ENCODE results near the gene CFAP77. TPM values are rescaled to one million over a fixed set of nuclear protein-coding genes. Genes with fewer than 3 reads are reported as not detected.
A peak's percentile ranks its signal among the peaks of the same experiment; 100 is the strongest.

CFAP77 gene
- total and polyA plus RNA-seq, 4 donors: 4.9 to 12.8 (median 6.2) TPM

DNA sequence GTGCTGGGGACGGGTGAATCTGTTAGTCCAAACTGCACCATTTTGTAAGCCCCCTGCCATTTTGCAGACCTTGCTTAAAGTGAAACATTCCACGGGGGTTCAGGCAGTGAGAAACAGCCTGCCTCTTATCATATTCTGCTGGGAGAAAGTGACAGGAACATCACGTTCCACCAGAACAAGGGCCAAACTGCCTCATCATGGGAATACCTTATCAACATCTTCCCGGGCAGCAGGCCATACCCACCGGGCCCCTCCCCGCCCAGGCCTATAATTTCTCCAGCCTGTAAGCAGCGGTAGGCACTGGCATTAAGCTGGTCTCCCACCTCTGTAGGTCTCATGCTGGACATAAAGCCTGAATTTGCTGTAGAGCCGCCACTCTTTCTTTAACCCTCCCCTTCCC lies 1.5 kb upstream of the CFAP77 start:
- H3K36me3 ChIP-seq (ENCODE audit: control insufficient read depth in 4 of 4, insufficient read depth in 4 of 4, low read length in 4 of 4): no peaks in the 10 kb centered on the region
- ATAC-seq (ENCODE audit: insufficient read depth, low FRiP score) (no peak), DNase-seq (no peak)
- 81 to 88% methylated on average over 8 of the region's 8 CpGs for WGBS, 2 donors
- H3K4me1 ChIP-seq (ENCODE audit: control insufficient read depth in 5 of 5, insufficient read depth in 5 of 5, low read length in 5 of 5): peaks cover 0 to 24% (median 9%) of the 10 kb centered on the region in 5 donors
- H3K9ac ChIP-seq (ENCODE audit: insufficient read depth in 1 of 2, low read length in 2 of 2): no peak overlapping the region
- peaks cover 0 to 40% (median 38%) of the 10 kb centered on the region in 3 donors for H3K27me3 ChIP-seq (ENCODE audit: control insufficient read depth in 3 of 3, insufficient read depth in 3 of 3, low read length in 2 of 3)
- H3K27ac ChIP-seq (ENCODE audit: low read depth in 1 of 2, low read length in 1 of 2): peak overlapping the region in 1 of 2 donors; percentile 88
- no peak for TF ChIP-seq CTCF (IDR thresholded peaks at IDR 0.05; ENCODE audit: control extremely low read depth, extremely low read depth)
- H3K9me3 ChIP-seq (ENCODE audit: control insufficient read depth in 4 of 4, insufficient read depth in 3 of 4, low read length in 3 of 4): no peaks in the 10 kb centered on the region
- no peak overlapping the region for H3K4me3 ChIP-seq

DNA sequence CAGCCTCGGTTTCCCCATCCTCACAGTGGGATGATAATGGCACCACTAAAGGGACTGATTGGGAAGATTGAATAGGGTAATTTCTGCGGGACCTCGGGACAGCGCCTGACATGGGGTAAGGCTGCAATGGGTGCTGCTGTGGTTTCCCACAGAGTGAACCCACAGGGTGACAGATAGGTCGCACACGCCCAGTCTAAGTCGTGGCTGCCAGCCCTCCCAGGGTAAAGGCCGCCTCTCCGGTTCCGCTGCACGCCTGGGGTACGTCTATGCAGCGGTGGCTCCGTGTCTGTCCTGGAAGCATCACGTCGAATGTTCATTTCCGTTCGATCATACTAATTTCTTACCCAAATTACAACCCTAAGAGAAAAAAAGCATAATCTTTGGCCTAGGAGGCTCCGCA lies 631 bp downstream of the CFAP77 start:
- no peaks in the 10 kb centered on the region for H3K36me3 ChIP-seq (ENCODE audit: control insufficient read depth in 4 of 4, insufficient read depth in 4 of 4, low read length in 4 of 4)
- H3K4me3 ChIP-seq: no peak overlapping the region
- ATAC-seq (ENCODE audit: insufficient read depth, low FRiP score) (no peak), DNase-seq (no peak)
- H3K4me1 ChIP-seq (ENCODE audit: control insufficient read depth in 5 of 5, insufficient read depth in 5 of 5, low read length in 5 of 5): peaks cover 0 to 20% (median 6%) of the 10 kb centered on the region in 5 donors
- no peak overlapping the region for H3K9ac ChIP-seq (ENCODE audit: insufficient read depth in 1 of 2, low read length in 2 of 2)
- peaks cover 3 to 60% (median 59%) of the 10 kb centered on the region in 3 donors for H3K27me3 ChIP-seq (ENCODE audit: control insufficient read depth in 3 of 3, insufficient read depth in 3 of 3, low read length in 2 of 3)
- no peak for TF ChIP-seq CTCF (IDR thresholded peaks at IDR 0.05; ENCODE audit: control extremely low read depth, extremely low read depth)
- WGBS, 2 donors: 10 to 12% methylated on average over 19 of the region's 19 CpGs
- no peaks in the 10 kb centered on the region for H3K9me3 ChIP-seq (ENCODE audit: control insufficient read depth in 4 of 4, insufficient read depth in 3 of 4, low read length in 3 of 4)
- H3K27ac ChIP-seq (ENCODE audit: low read depth in 1 of 2, low read length in 1 of 2): no peak overlapping the region

DNA sequence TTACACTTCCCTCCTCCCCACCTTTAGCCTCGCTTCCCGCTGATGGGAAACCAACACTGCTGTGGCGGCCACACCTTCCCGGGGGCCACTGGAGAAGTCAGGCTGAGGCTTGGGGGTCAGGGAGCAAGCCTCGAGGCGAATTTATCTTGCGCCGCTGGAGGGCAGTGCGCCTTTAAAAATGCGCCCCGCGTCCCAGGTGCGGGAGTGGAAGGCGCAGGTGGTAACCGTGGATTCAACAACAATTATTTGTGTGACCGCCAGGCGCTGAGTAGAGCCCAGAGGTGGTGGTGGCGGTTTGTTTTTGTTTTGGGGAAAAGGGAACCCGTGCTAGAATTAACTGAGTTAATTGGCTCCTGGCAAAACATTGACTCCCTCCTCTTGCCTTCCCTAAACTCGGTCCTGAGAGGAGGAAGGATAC lies 1.1 kb downstream of the CFAP77 start:
- 1 to 2% methylated on average over 20 of the region's 20 CpGs for WGBS, 2 donors
- Histone ChIP-seq H3K4me1 (ENCODE audit: control insufficient read depth in 5 of 5, insufficient read depth in 5 of 5, low read length in 5 of 5) (peaks cover 0 to 16% (median 3%) of the 10 kb centered on the region in 5 donors), H3K36me3 (ENCODE audit: control insufficient read depth in 4 of 4, insufficient read depth in 4 of 4, low read length in 4 of 4) (no peaks in the 10 kb centered on the region), H3K27me3 (ENCODE audit: control insufficient read depth in 3 of 3, insufficient read depth in 3 of 3, low read length in 2 of 3) (peaks cover 3 to 65% (median 63%) of the 10 kb centered on the region in 3 donors), H3K9ac (ENCODE audit: insufficient read depth in 1 of 2, low read length in 2 of 2) (no peak overlapping the region), H3K4me3 (no peak overlapping the region), H3K9me3 (ENCODE audit: control insufficient read depth in 4 of 4, insufficient read depth in 3 of 4, low read length in 3 of 4) (no peaks in the 10 kb centered on the region), H3K27ac (ENCODE audit: low read depth in 1 of 2, low read length in 1 of 2) (no peak overlapping the region)
- TF ChIP-seq CTCF (IDR thresholded peaks at IDR 0.05; ENCODE audit: control extremely low read depth, extremely low read depth): peak; percentile 48
- DNase-seq (peak; percentile 31 to 52 (median 33)), ATAC-seq (ENCODE audit: insufficient read depth, low FRiP score) (no peak)

GRCh38 chr9:132412089-132412488 lies 2.1 kb downstream of the CFAP77 start:
- 6 to 9% methylated on average over 8 of the region's 8 CpGs for WGBS, 2 donors
- H3K4me1 ChIP-seq (ENCODE audit: control insufficient read depth in 5 of 5, insufficient read depth in 5 of 5, low read length in 5 of 5): peaks cover 0 to 12% (median 3%) of the 10 kb centered on the region in 5 donors
- TF ChIP-seq CTCF (IDR thresholded peaks at IDR 0.05; ENCODE audit: control extremely low read depth, extremely low read depth): peak; percentile 12
- H3K36me3 ChIP-seq (ENCODE audit: control insufficient read depth in 4 of 4, insufficient read depth in 4 of 4, low read length in 4 of 4): no peaks in the 10 kb centered on the region
- no peak overlapping the region for H3K9ac ChIP-seq (ENCODE audit: insufficient read depth in 1 of 2, low read length in 2 of 2)
- no peaks in the 10 kb centered on the region for H3K9me3 ChIP-seq (ENCODE audit: control insufficient read depth in 4 of 4, insufficient read depth in 3 of 4, low read length in 3 of 4)
- no peak overlapping the region for H3K27ac ChIP-seq (ENCODE audit: low read depth in 1 of 2, low read length in 1 of 2)
- ATAC-seq (ENCODE audit: insufficient read depth, low FRiP score) (no peak), DNase-seq (no peak)
- no peak overlapping the region for H3K4me3 ChIP-seq
- H3K27me3 ChIP-seq (ENCODE audit: control insufficient read depth in 3 of 3, insufficient read depth in 3 of 3, low read length in 2 of 3): peaks cover 3 to 67% (median 66%) of the 10 kb centered on the region in 3 donors

Measured in lung (tissue), 12 donors.